ENCODE data around the gene VAPA.

The VAPA gene

DNA sequence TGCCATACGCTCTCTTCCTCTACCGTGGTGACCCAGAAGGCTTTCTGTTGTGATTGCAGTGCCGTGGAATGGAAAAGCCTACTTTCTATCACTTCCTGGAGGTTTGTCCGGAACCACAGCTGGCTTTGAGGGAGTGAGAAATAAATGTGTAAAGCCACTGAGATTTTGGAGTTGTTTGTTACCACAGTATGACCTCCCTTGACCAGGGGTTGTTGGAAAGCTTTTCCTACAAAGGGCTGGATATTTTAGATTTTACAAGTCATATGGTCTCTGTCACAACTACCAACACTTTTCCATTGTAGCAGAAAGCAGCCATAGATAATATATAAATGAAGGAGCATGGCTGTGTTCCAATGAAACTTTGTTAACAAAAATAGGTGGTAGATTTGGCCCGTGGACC is 70.3 kb downstream of the VAPA start:
- DNase-seq, result no peak

GRCh38 chr18:9985641-9986040 is 71.8 kb downstream of the VAPA start:
- no peak for DNase-seq

- DNase-seq, result no peak
These were observed 72.5 kb downstream of the VAPA start for GRCh38 chr18:9986156-9986930.

DNA sequence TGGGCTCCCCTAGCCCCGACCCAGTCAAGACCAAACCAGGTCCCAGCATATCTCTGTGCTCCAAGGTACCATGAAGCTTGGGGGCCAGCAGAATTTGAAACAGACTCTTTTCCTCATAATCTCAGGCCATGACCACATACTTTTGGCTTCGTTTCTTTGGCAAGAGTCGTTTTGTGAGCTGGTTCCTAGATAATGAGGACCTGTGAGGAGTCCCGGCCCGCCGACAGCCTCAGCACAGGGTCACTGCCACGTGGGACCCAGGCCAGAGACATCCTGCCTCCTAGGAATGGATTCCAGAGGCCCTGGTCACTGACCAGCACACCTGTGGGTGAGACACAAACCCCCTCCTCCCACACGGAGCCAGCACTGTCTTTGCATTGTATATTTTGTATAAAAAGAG is 73.5 kb downstream of the VAPA start:
- no peak for DNase-seq

DNA sequence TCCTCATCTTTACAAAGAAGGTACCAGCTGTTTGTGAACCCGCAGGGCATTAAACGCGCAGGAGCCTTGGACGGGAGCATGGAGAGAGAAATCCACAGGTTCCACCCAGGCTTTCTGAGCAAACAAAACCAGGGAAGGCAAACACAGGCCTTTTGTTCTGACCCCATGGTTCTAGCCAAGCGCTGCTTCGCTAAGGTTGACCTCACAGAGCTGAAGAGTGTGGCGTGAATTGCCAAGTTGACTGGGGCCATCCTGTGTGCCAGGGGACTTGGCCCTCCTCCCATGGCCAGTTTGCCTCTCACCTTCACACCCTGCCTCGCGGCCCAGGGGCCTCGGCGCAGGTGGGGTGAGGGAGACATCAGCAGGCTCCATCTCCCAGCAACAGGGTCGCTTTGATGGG is 74.1 kb downstream of the VAPA start:
- no peak for DNase-seq

DNA sequence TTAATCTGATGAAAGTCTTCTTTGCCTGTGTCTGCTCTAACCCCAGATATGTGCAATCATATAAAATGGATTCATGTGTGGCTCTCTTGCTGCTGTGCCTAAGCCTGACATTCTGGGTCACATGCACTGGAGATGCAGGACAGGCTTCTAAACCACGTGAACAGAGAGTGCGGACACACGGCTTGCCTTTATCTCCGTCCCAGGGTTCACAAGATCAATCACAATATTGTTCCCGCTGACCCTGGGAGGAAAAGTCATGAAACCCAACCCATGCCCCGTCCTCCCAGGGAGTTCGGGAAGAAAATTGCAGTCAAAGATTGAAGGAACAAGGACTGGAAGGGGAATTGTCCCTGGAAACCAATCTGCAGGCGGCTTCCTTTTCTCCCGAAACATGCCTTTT is 74.8 kb downstream of the VAPA start:
- no peak for DNase-seq

- DNase-seq, result no peak
These were observed 75.7 kb downstream of the VAPA start for GRCh38 chr18:9989481-9989880.

DNA sequence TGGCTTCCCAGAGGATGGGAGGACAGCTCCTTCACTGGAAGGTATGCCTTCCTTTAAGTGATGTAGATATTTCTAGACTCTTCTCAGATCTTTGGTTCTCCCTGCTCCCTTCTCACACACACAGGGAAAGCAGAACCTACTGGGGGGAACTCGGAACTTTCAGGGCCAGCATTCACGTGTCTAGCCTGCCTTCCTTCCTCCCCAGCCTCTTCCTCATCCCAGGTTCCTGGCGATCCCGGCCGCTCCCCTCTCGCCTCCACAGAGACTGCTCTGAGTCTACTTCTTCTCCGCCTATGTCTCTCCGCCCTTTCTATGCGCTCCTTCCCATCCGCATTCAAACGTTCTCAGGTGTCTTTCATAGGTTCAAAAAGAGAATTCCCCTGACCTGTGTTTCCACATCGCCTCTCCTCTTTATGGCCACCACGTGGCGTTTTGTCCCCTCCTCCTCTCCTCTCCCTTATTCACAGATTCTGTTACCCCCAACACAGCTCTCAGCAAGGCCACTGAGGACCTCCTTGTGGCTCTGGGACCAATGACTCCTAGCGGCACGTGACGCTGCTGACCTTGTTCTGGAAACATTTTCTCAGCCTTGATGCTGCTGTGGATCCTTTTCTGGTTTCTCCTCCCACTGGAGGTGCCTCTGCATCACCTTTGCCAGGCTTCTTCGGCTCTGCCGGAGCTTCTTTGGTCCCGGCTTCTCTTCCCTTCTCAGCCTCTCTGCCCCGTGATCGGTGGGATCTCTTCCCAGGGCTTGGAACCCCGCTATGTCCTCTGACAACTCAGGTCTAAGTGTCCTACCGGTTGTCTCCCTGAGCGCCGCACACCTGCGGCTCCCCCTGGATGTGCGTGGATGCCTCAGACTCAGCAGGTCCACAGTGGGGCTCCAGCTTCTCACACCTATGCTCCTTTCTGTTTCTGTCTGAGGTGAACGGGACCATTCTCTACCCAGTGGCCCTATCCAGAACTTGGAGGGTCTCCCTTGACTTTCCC is 77.5 kb downstream of the VAPA start:
- DNase-seq, result no peak

DNA sequence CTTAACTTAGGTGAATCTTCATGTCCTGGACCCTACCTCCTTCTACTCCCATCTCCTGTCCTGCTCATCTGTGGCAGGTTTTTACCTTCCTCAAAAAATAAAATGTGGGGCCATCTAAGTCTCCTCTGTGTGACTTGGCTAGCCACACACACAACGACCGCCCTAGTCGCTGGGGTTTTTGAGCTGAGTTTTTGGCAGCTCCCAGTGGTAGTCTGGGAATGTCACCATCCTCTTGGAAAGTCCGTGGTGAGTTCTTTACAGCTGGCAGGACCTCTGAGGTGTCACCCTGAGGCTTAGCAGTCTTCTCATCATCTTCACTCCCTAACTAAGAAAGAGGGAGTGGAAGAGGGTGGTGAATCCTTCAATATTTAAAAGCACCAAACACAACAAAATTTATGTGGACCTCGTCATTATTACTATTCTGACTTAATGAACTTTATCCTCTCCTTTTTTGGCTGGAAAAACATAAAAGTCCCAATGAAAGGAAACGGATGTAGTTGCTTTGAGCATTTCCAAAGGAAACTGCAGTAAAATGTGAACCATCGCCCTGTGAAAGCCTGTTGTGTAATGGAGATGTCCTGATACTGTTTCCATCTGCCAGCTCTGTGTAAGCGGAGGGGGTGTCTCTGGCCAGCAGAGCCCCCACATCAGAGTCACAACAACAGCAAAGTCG is 78.6 kb downstream of the VAPA start:
- no peak for DNase-seq

- DNase-seq, result no peak
These were observed 79.2 kb downstream of the VAPA start for GRCh38 chr18:9992973-9993520.

- DNase-seq, result no peak
These were observed 79.8 kb downstream of the VAPA start for GRCh38 chr18:9993521-9994025.

DNA sequence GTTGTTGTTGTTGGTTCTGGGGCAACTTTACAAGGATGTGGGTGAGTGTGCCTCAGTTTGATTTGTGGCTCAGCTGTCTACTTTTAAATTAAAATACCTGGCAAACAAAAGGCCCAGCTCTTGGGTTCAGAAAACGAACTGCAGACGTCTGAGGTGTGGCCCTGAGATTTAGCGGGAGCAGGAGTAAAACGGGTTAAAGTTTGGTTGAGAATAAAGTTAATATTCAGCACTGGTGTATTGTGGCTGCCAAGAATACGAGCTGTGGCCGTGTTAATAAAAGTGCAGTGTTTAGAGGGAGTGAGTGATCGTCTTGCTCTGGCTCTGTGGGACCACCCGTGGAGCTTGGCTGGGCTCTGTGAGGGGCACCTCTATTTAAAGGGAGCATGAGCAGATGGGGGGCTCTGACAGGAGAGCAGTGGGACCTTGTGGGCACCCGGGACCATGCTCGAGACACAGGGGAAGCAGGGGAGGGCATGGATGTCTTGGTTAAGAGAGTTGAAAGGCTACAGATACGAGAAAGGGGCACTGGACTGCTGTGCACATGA is 80.3 kb downstream of the VAPA start:
- DNase-seq, result no peak

DNA sequence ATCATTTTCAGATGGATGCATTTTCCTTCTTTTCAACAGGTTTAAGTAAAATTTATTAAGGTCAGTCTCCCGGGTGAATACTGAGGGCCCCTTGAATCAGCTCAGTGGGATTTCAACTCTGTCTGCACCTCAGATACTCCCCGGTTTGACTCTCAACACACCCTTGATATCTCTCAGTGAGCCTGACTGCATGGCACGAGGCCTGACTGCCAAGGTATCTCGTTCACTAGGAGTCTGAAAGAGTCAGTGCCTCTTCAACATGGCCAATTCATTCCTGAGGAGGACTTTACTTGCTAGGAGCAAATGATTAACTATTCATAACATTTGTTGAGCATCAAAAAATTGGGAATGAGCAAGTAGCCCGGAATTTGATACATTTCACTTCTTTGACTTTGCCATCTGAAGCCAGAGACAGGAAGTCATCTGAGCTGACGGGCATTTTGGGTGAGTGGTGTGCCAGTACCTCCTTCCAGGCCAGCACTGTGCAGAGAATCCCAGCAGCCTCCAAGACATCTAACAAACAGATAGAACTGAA is 81.0 kb downstream of the VAPA start:
- DNase-seq, result no peak

DNA sequence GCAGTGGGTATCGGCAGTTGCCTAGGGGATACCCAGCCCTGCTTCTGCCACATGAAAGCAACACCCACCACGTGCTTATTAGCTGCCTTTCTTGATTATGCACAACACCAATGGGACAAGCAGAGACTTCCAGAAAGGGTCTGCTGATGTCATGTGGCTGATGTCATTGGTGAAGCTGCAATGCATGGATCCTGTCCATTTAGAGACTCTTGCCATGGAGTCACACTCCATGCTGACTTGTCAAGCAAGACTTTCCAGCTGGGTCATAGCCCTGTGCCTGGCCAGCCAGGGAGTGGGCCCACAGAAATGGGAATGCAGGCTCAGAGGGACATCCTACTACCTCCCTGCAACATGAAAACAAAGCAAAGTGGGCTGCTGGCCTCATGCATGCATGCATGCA is 81.8 kb downstream of the VAPA start:
- no peak for DNase-seq

GRCh38 chr18:9996094-9996493 is 82.3 kb downstream of the VAPA start:
- DNase-seq, result no peak

DNA sequence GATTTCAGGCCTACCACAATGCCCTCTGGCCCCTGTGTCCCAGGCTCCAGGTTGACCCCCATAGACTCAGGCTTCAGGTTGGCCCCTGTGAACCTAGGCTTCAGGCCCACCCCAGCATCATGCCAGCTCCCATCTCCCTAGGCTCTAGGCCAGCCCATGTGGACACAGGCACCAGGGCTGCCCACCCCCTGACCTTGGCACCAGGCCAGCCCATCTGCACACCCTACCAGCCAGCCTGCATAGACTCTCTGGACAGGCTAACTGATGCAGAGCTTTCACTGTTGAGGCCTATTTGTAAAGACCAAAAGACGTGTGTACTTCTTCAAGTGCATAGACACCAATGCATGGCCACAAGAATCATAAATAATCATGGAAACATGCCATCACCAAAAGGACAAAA is 83.9 kb downstream of the VAPA start:
- no peak for DNase-seq

GRCh38 chr18:9998330-9998729 is 84.5 kb downstream of the VAPA start:
- no peak for DNase-seq

DNA sequence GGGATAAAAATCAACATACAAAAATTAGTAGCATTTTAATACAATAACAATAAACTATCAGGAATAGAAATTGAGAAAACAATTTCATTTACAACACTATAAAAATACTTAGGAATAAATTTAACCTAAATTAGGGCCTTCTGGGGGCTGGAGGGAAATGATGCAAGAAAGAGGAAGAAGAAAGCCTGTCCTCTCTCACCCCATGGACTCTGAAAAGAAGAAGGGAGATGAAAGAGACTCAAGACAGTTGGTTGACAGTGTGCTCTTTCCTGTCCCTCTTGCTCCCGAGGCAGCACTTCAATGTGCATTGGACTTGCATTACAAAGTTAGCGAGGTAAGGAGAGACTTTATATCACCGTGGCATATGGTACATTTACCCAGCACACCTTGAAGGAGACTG is 88.5 kb downstream of the VAPA start:
- no peak for DNase-seq

- no peak for DNase-seq
These were observed 89.5 kb downstream of the VAPA start for GRCh38 chr18:10003281-10003680.

DNA sequence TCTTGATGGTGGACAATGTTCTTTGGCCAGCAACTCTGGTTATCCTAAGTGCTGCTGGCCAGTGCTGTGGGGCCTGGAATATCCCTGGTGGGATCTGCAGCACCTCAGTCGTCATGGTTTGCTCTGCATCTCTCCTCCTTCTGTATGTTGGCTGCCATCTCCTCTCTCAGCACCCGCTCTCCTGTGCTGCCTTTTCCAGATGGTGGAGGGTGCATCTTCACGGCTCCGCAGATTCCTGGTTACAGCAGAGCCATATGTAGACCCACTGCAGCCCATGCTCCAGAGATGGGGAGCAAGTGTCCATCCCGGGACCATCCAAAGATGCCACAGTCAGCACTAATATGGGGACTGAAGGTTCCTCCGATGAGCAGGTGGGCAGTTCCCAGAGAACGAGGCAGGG is 90.0 kb downstream of the VAPA start:
- DNase-seq, result no peak

DNA sequence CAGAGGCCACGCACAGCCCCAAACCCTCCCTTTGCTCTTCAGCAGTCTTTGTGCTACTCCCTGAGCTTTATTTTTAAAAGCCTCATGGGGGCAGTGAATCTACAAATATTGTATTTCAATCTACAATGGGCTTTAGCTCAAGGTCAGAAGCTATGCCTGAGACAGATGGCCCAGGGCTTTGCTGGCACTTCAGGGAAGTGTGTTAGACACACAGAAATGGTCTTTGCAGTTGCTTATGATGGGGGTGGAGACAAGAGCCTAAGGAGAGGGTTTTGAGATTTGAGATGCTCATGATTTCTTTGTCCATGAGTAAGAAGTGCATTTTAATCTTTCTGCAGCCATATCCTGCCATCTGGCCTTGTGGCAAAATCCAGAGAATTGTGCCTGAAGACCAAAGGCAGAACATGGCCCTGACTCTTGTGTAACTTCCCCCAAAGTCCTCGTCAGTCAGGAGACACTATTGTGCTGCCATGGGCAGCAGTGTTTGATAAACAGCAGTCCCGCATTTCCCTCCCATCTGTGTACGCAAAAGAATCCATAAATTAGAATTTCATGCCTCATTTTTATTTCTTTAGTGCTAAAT is 92.6 kb downstream of the VAPA start:
- DNase-seq, result no peak
